Heart right ventricle (tissue), 16 donors: Measurements from ENCODE around the gene ROM1. TPM values are rescaled to one million over a fixed set of nuclear protein-coding genes. Genes with fewer than 3 reads are reported as not detected.

Experiments
- ATAC-seq, 8 donors: fragments of 200-7000 bp; cut with Tn5 transposase; one replicate each; pipeline ENCODE4 v1.9.1; 2020; ENCODE audit warnings: mild to moderate bottlenecking in 8 of 8, moderate library complexity in 8 of 8, moderate number of reproducible peaks in 1 of 8
- DNase-seq, 2 donors: peaks; one replicate each; pipeline ENCODE4 v3.0.0-alpha.2; 2020
- H3K27ac ChIP-seq, 10 donors: fragments of 200-600 bp; sonication (generic) in 2 of 10; one replicate each; pipeline versions ENCODE4 v1.5.0 to v1.8.0; 2020 to 2022; ENCODE audit warnings: mild to moderate bottlenecking in 3 of 10
- H3K27me3 ChIP-seq, 7 donors: fragments of 200-600 bp; one replicate each; pipeline ENCODE4 v1.8.0; 2021 to 2022; ENCODE audit warnings: mild to moderate bottlenecking in 2 of 7
- H3K36me3 ChIP-seq, 9 donors: fragments of 200-600 bp; sonication (generic) in 1 of 9; one replicate each; pipeline versions ENCODE4 v1.5.0 to v1.8.0; 2020 to 2022; ENCODE audit warnings: mild to moderate bottlenecking in 2 of 9
- H3K4me1 ChIP-seq, 9 donors: fragments of 200-600 bp; sonication (generic) in 1 of 9; one replicate each; pipeline versions ENCODE4 v1.5.0 to v1.8.0; 2020 to 2022; ENCODE audit warnings: mild to moderate bottlenecking in 4 of 9
- H3K4me3 ChIP-seq, 10 donors: fragments of 200-600 bp; sonication (generic) in 2 of 10; one replicate each; pipeline versions ENCODE4 v1.5.0 to v1.8.0; 2020 to 2022; ENCODE audit warnings: mild to moderate bottlenecking in 7 of 10, moderate library complexity in 2 of 10
- H3K9me3 ChIP-seq, 11 donors: fragments of 200-600 bp in 10 of 11; sonication (generic) in 2 of 11; one replicate each; pipeline versions ENCODE4 v1.5.0 to v1.8.0; 2013 to 2022; ENCODE audit warnings: mild to moderate bottlenecking in 2 of 11, control low read depth in 1 of 11, moderate library complexity in 1 of 11
- WGBS, 2 donors: extraction: QIAGEN DNeasy Blood & Tissue Kit; methylation state at CpG; one replicate each; pipeline ENCODE4 v1.1.7; 2013; ENCODE audit warnings: inconsistent platforms in 1 of 2; 5-methylcytosine and 5-hydroxymethylcytosine counted together
- intact Hi-C, 10 donors: fragments of 100-400 bp; cut with DNase I; formaldehyde crosslinking; loops; one replicate each; pipeline versions ENCODE4 v1.11.1 to v1.14.2; 2022
- polyA plus RNA-seq, 2 donors: library from polyadenylated mRNA; stranded (reverse); fragments of 200-250 nt; gene quantifications; one replicate each; pipeline ENCODE4 v1.2.3, GENCODE V29; 2013
- total RNA-seq, 10 donors: library from RNA; stranded (reverse); fragmentation: NEBNext Ultra II Directional in 3 of 10; extraction: Animal tissue kit (Norgen Biotek cat#: 25700) in 3 of 10; gene quantifications; one replicate each; pipeline versions ENCODE4 v1.2.1 to v1.2.4, GENCODE V29; 2021 to 2023
- TF ChIP-seq, protein P1 (sequence below), 9 donors: fragments of 200-600 bp; sonication (generic) in 2 of 9; IDR thresholded peaks; one replicate each; pipeline versions ENCODE4 v1.5.0 to v1.8.0; 2021 to 2022; ENCODE audit warnings: antibody characterized with exemption in 9 of 9, mild to moderate bottlenecking in 5 of 9, moderate library complexity in 1 of 9
- donor health status: Arrhythmogenic right ventricular cardiomyopathy.
- donor health status: ischemic (EF 13 %, LVEDD 7.1; RV severe dilation, severe dysfunction).
- donor health status: healthy with polysubstance abuse.
- donor health status: DM: no; HTN: yes; CAD: no.
- donor health status: DM: no; HTN: no; CAD: no.
- donor health status: ischemic (EF 25% LVEDD 6.9; RV normal size, moderate dysfunction).
- donor health status: ischemic (EF 25% LVEDD 5.7; RV mildly dilated, moderate dysfunction).
- donor health status: healthy.
- donor health status: DM: yes; HTN: yes; CAD: no.
- donor health status: Ischemic cardiomyopathy.
- donor health status: ischemic (EF 35%, LVEDD 5.7; RV mildly dilated, moderate dysfunction).
- donor health status: nonischemic (EF 11% LVEDD 7.7; RV severe dilation, severe dysfunction).
- donor health status: DM: yes; HTN: yes; CAD: no.
- donor health status: PGD.
- donor health status: ischemic (EF 29% LVEDD 5.4; RV normal size, mild dysfunction).
- donor health status: nonischemic (EF 23%, LVEDD 6.1; RV moderate dilation, normal function).

ROM1 gene
- total and polyA plus RNA-seq, 12 donors = 0.81 to 6.6 (median 2.0) TPM

DNA sequence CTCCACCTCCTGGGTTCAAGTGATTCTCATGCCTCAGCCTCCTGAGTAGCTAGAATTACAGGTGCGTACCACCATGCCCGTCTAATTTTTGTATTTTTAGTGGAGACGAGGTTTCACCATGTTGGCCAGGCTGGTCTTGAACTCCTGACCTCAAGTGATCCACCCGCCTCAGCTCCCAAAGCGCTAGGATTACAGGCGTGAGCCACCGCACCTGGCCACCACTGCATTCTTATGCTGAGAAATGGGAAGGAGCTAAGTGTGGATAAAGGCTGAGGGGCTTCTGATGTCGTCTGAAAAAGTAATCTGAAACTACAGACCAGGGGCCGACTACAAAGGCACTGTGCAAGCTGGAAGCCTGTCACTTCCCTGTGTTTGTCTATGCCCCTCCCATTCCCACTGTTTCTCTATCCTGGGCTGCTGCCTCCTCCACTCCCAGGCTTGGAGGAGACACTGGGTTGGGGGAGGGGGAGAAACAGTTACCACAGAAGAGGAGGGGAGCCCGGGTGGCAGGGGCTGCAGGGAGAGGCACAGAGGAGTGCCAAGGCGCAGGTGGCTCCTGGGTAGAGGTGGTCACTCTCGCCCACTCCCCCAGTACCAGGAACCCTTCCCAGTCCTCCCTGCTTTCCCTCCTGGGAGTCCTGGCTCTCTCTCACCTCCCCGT, 8.5 kb upstream of the ROM1 start:
- H3K27ac ChIP-seq = no peak overlapping the region
- TF ChIP-seq, protein P1, sequence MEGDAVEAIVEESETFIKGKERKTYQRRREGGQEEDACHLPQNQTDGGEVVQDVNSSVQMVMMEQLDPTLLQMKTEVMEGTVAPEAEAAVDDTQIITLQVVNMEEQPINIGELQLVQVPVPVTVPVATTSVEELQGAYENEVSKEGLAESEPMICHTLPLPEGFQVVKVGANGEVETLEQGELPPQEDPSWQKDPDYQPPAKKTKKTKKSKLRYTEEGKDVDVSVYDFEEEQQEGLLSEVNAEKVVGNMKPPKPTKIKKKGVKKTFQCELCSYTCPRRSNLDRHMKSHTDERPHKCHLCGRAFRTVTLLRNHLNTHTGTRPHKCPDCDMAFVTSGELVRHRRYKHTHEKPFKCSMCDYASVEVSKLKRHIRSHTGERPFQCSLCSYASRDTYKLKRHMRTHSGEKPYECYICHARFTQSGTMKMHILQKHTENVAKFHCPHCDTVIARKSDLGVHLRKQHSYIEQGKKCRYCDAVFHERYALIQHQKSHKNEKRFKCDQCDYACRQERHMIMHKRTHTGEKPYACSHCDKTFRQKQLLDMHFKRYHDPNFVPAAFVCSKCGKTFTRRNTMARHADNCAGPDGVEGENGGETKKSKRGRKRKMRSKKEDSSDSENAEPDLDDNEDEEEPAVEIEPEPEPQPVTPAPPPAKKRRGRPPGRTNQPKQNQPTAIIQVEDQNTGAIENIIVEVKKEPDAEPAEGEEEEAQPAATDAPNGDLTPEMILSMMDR (IDR thresholded peaks at IDR 0.05) = no peak
- ATAC-seq (no peak), DNase-seq (no peak)
- H3K9me3 ChIP-seq = no peaks in the 10 kb centered on the region
- 80 to 86% methylated on average over 13 of the region's 13 CpGs for WGBS, 2 donors
- H3K4me3 ChIP-seq = no peak overlapping the region
- no peaks in the 10 kb centered on the region for H3K27me3 ChIP-seq
- H3K36me3 ChIP-seq = peaks cover 0 to 65% (median 8%) of the 10 kb centered on the region in 9 donors
- intact Hi-C loops = loop anchor here in 2 of 10 donors (5.0 to 10.0 kb wide), 2 partner anchors 63 to 230 kb away; partner anchors contain the start of genes C11orf98 (in 1 of the 2), CSKMT (in 1 of the 2), STX5 (in 1 of the 2) and TEX54 (in 1 of the 2)
- peaks cover 15 to 40% (median 28%) of the 10 kb centered on the region in 9 donors for H3K4me1 ChIP-seq

DNA sequence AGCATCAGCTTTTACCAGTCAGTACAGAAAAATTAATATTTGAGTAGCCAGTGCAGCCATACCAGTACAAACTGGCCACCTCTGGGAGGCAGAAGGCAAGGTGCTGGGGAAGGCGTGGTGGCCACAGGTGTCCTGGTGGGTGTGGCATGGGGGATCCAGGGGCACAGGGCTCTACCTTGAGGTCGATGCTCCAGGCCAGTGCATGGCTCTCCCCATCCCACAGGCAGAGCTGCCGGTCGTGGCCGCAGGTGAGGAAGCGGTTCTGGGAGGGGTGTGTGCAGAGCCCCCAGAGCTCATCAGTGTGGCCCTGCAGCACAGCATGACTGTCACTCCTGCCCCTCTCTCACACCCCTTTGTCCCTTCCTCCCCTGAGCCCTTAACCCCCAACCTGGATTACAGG, 7.6 kb upstream of the ROM1 start:
- Histone ChIP-seq H3K4me3 (no peak overlapping the region), H3K36me3 (peaks cover 0 to 71% (median 8%) of the 10 kb centered on the region in 9 donors), H3K9me3 (no peaks in the 10 kb centered on the region), H3K4me1 (peaks cover 12 to 38% (median 28%) of the 10 kb centered on the region in 9 donors), H3K27ac (no peak overlapping the region), H3K27me3 (no peaks in the 10 kb centered on the region)
- TF ChIP-seq, protein P1 (IDR thresholded peaks at IDR 0.05) = no peak
- ATAC-seq = no peak
- WGBS, 2 donors = 82 to 95% methylated on average over 3 to 6 of the region's 6 CpGs
- no peak for DNase-seq
- intact Hi-C loops = loop anchor here in 1 of 10 donors (10.0 kb wide), 1 partner anchor 229 kb away; the partner anchor contains the start of genes STX5, TEX54 and WDR74

DNA sequence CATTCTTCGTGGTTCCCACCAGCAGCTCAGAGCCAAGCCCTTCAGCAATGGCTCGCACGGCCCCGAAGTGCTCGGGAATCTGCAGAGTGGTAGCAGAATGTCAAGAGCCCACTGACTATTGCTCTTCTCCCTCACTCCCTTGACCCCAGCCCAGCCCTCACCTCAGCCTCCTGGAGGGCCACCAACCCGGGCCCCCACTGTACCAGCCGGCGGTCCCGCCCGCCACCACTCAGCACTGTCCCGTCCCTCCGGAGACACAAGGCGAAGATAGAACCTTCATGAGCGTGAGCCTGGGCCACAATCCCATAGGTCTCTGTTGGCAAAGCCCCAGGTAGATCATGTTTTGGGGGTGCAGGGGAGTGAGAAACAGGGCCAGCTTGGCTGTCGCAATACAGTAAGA, 7.2 kb upstream of the ROM1 start:
- peaks cover 12 to 39% (median 28%) of the 10 kb centered on the region in 9 donors for H3K4me1 ChIP-seq
- WGBS, 2 donors = 94 to 95% methylated on average over 15 of the region's 15 CpGs
- H3K4me3 ChIP-seq = no peak overlapping the region
- TF ChIP-seq, protein P1 (IDR thresholded peaks at IDR 0.05) = no peak
- H3K36me3 ChIP-seq = peaks cover 0 to 74% (median 8%) of the 10 kb centered on the region in 9 donors
- intact Hi-C loops = loop anchor here in 1 of 10 donors (10.0 kb wide), 1 partner anchor 229 kb away; the partner anchor contains the start of genes STX5, TEX54 and WDR74
- no peaks in the 10 kb centered on the region for H3K9me3 ChIP-seq
- DNase-seq (no peak), ATAC-seq (no peak)
- H3K27me3 ChIP-seq = no peaks in the 10 kb centered on the region
- no peak overlapping the region for H3K27ac ChIP-seq

DNA sequence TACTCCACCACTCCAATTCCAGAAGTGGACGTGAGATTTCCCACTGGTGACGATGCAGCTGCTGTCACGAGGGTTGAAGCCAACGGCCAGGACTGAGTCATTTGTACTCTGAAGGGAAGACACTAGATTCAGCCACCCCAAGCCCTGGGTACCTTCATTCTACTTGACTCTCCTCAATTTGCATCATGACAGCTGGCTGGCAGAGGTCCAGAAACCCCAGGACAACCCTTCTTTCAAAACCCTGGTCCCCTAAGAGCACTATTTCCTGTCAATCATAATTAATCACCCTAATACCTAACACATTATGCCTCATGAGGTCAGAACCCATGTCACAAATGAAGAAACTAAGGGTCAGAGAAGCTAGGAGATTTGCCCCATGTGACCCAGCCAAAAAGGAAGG, 5.3 kb upstream of the ROM1 start:
- intact Hi-C loops = loop anchor here in 1 of 10 donors (10.0 kb wide), 1 partner anchor 227 kb away; the partner anchor contains the start of genes STX5, TEX54 and WDR74
- DNase-seq (no peak), ATAC-seq (no peak)
- Histone ChIP-seq H3K9me3 (no peaks in the 10 kb centered on the region), H3K4me1 (peaks cover 13 to 42% (median 28%) of the 10 kb centered on the region in 9 donors), H3K27ac (no peak overlapping the region), H3K36me3 (peaks cover 0 to 74% (median 8%) of the 10 kb centered on the region in 9 donors), H3K4me3 (no peak overlapping the region), H3K27me3 (no peaks in the 10 kb centered on the region)
- TF ChIP-seq, protein P1 (IDR thresholded peaks at IDR 0.05) = no peak
- 69 to 79% methylated on average over 4 of the region's 4 CpGs for WGBS, 2 donors
